Trophoblast cell (in vitro differentiated cells and primary cell): ENCODE data around the gene EIF4EBP2.
A peak's percentile ranks its signal among the peaks of the same experiment; 100 is the strongest.

ENCODE experiments used
- DNase-seq, 2 donors: peaks; one replicate each; pipeline ENCODE4 v3.0.0-alpha.2; 2016
- H2AFZ ChIP-seq: 2 replicates; pipeline ENCODE4 v1.6.1; 2013; ENCODE audit warnings: low read length, moderate library complexity, mild to moderate bottlenecking; ENCODE audit not compliant: insufficient read depth, poor library complexity
- H2AK5ac ChIP-seq: 2 replicates; pipeline ENCODE4 v1.6.1; 2013; ENCODE audit warnings: mild to moderate bottlenecking, low read length
- H2BK120ac ChIP-seq: 2 replicates; pipeline ENCODE4 v1.6.1; 2013; ENCODE audit warnings: low read length, mild to moderate bottlenecking, moderate library complexity; ENCODE audit not compliant: insufficient read depth, poor library complexity
- H2BK12ac ChIP-seq: 2 replicates; pipeline ENCODE4 v1.6.1; 2013; ENCODE audit warnings: mild to moderate bottlenecking, low read length, moderate library complexity
- H2BK5ac ChIP-seq: 2 replicates; pipeline ENCODE4 v1.6.1; 2013; ENCODE audit warnings: low read length, low read depth, moderate library complexity, mild to moderate bottlenecking; ENCODE audit not compliant: poor library complexity
- H3K14ac ChIP-seq: 2 replicates; pipeline ENCODE4 v1.6.1; 2013; ENCODE audit warnings: mild to moderate bottlenecking, low read length
- H3K18ac ChIP-seq: 2 replicates; pipeline ENCODE4 v1.6.1; 2013; ENCODE audit warnings: mild to moderate bottlenecking, low read length
- H3K23ac ChIP-seq: 2 replicates; pipeline ENCODE4 v1.6.1; 2013; ENCODE audit warnings: low read length
- H3K27ac ChIP-seq: 2 replicates; pipeline ENCODE4 v1.5.1; 2013; ENCODE audit warnings: low read depth, mild to moderate bottlenecking, inconsistent platforms, low read length, moderate library complexity
- H3K27me3 ChIP-seq: 2 replicates; pipeline ENCODE4 v1.6.1; 2013; ENCODE audit warnings: inconsistent platforms, mild to moderate bottlenecking, low read length, moderate library complexity; ENCODE audit not compliant: insufficient read depth
- H3K36me3 ChIP-seq, 2 experiments: 1 replicate in 1 of 2; 2 replicates in 1 of 2; pipeline ENCODE4 v1.6.1; 2013; ENCODE audit warnings: low read length in 2 of 2, mild to moderate bottlenecking in 2 of 2, moderate library complexity in 1 of 2; ENCODE audit not compliant: insufficient read depth in 2 of 2, control insufficient read depth in 1 of 2
- H3K4ac ChIP-seq: 2 replicates; pipeline ENCODE4 v1.6.1; 2013; ENCODE audit warnings: low read depth, mild to moderate bottlenecking, low read length, moderate library complexity
- H3K4me1 ChIP-seq, 2 experiments: 1 replicate in 1 of 2; 2 replicates in 1 of 2; pipeline ENCODE4 v1.6.1; 2013; ENCODE audit warnings: low read length in 2 of 2, mild to moderate bottlenecking in 2 of 2, moderate library complexity in 1 of 2; ENCODE audit not compliant: insufficient read depth in 2 of 2, control insufficient read depth in 1 of 2
- H3K4me2 ChIP-seq: 2 replicates; pipeline ENCODE4 v1.6.1; 2013; ENCODE audit warnings: inconsistent platforms, mild to moderate bottlenecking, low read length, moderate library complexity
- H3K4me3 ChIP-seq: 2 replicates; pipeline ENCODE4 v1.5.1; 2013; ENCODE audit warnings: mild to moderate bottlenecking, low read depth, low read length, inconsistent platforms
- H3K79me1 ChIP-seq: one replicate; pipeline ENCODE4 v1.6.1; 2013; ENCODE audit warnings: low read length
- H3K79me2 ChIP-seq: 2 replicates; pipeline ENCODE4 v1.6.1; 2013; ENCODE audit warnings: low read length, mild to moderate bottlenecking; ENCODE audit not compliant: control insufficient read depth, insufficient read depth, poor library complexity
- H3K9ac ChIP-seq: 2 replicates; pipeline ENCODE4 v1.6.1; 2013; ENCODE audit warnings: mild to moderate bottlenecking, low read length
- H3K9me3 ChIP-seq: 2 replicates; pipeline ENCODE4 v1.6.1; 2013; ENCODE audit warnings: low read depth, mild to moderate bottlenecking, control low read depth, inconsistent platforms, low read length; ENCODE audit not compliant: insufficient read depth
- H4K12ac ChIP-seq: 2 replicates; pipeline ENCODE4 v1.6.1; 2013; ENCODE audit warnings: low read depth, mild to moderate bottlenecking, low read length, moderate library complexity
- H4K8ac ChIP-seq: 2 replicates; pipeline ENCODE4 v1.6.1; 2013; ENCODE audit warnings: low read depth, mild to moderate bottlenecking, low read length, moderate library complexity
- H4K91ac ChIP-seq: one replicate; pipeline ENCODE4 v1.6.1; 2013; ENCODE audit warnings: low read depth, mild to moderate bottlenecking, low read length, moderate library complexity
- WGBS: extraction: QIAGEN DNeasy Blood & Tissue Kit; methylation state at CpG from one replicate; pipeline ENCODE4 v1.1.7; 2013; ENCODE audit warnings: missing lambda C conversion rate; ENCODE audit not compliant: insufficient read length, insufficient coverage; ENCODE audit errors: extremely low coverage; 5-methylcytosine and 5-hydroxymethylcytosine counted together

The EIF4EBP2 gene

GRCh38 chr10:70418229-70418628, 14.3 kb downstream of the EIF4EBP2 start:
- peaks cover 12 to 28% of the 10 kb centered on the region in 2 experiments for H3K36me3 ChIP-seq
- H3K27me3 ChIP-seq: no peaks in the 10 kb centered on the region
- H2BK12ac ChIP-seq: no peak overlapping the region
- no peak overlapping the region for H3K27ac ChIP-seq
- no peak overlapping the region for H3K23ac ChIP-seq
- WGBS: no CpG with 5 or more reads among the region's 1 CpG
- H3K4me2 ChIP-seq: no peak overlapping the region
- peak in 1 of 2 donors; percentile 27 for DNase-seq
- H3K14ac ChIP-seq: no peak overlapping the region
- no peak overlapping the region for H4K12ac ChIP-seq
- no peaks in the 10 kb centered on the region for H3K9me3 ChIP-seq
- H3K18ac ChIP-seq: no peak overlapping the region
- no peak overlapping the region for H3K4ac ChIP-seq
- H2BK5ac ChIP-seq: no peak overlapping the region
- no peaks in the 10 kb centered on the region for H3K79me1 ChIP-seq
- no peak overlapping the region for H4K91ac ChIP-seq
- no peak overlapping the region for H2AK5ac ChIP-seq
- no peak overlapping the region for H2AFZ ChIP-seq
- no peaks in the 10 kb centered on the region for H3K79me2 ChIP-seq
- no peaks in the 10 kb centered on the region for H3K4me1 ChIP-seq
- H2BK120ac ChIP-seq: no peak overlapping the region
- no peak overlapping the region for H3K4me3 ChIP-seq
- no peak overlapping the region for H4K8ac ChIP-seq
- no peak overlapping the region for H3K9ac ChIP-seq

- H2BK120ac ChIP-seq: no peak overlapping the region
- H3K4me3 ChIP-seq: no peak overlapping the region
- H3K9me3 ChIP-seq: no peaks in the 10 kb centered on the region
- no peaks in the 10 kb centered on the region for H3K79me1 ChIP-seq
- no peak for DNase-seq
- H2AFZ ChIP-seq: no peak overlapping the region
- no peak overlapping the region for H2BK5ac ChIP-seq
- no peaks in the 10 kb centered on the region for H3K4me1 ChIP-seq
- no peaks in the 10 kb centered on the region for H3K27me3 ChIP-seq
- H2AK5ac ChIP-seq: no peak overlapping the region
- H3K23ac ChIP-seq: no peak overlapping the region
- H3K36me3 ChIP-seq: peaks cover 11 to 29% of the 10 kb centered on the region in 2 experiments
- no peak overlapping the region for H3K27ac ChIP-seq
- H4K8ac ChIP-seq: no peak overlapping the region
- H3K18ac ChIP-seq: no peak overlapping the region
- H4K91ac ChIP-seq: no peak overlapping the region
- no CpG with 5 or more reads among the region's 3 CpGs for WGBS
- no peak overlapping the region for H2BK12ac ChIP-seq
- H3K4me2 ChIP-seq: no peak overlapping the region
- no peaks in the 10 kb centered on the region for H3K79me2 ChIP-seq
- no peak overlapping the region for H3K14ac ChIP-seq
- no peak overlapping the region for H3K4ac ChIP-seq
- no peak overlapping the region for H4K12ac ChIP-seq
- H3K9ac ChIP-seq: no peak overlapping the region
These were observed 14.8 kb downstream of the EIF4EBP2 start for GRCh38 chr10:70418713-70419112.

- H2BK120ac ChIP-seq: no peak overlapping the region
- no peak overlapping the region for H4K8ac ChIP-seq
- no peak overlapping the region for H4K91ac ChIP-seq
- WGBS: no CpG with 5 or more reads among the region's 3 CpGs
- no peak overlapping the region for H3K18ac ChIP-seq
- H3K79me2 ChIP-seq: no peaks in the 10 kb centered on the region
- no peak overlapping the region for H3K14ac ChIP-seq
- H3K36me3 ChIP-seq: peaks cover 21 to 60% of the 10 kb centered on the region in 2 experiments
- no peak for DNase-seq
- H2AFZ ChIP-seq: no peak overlapping the region
- H2BK12ac ChIP-seq: no peak overlapping the region
- no peak overlapping the region for H2BK5ac ChIP-seq
- H2AK5ac ChIP-seq: no peak overlapping the region
- H3K27ac ChIP-seq: no peak overlapping the region
- H3K4me3 ChIP-seq: no peak overlapping the region
- H3K4me2 ChIP-seq: no peak overlapping the region
- no peak overlapping the region for H3K9ac ChIP-seq
- no peaks in the 10 kb centered on the region for H3K9me3 ChIP-seq
- no peak overlapping the region for H4K12ac ChIP-seq
- no peak overlapping the region for H3K23ac ChIP-seq
- no peaks in the 10 kb centered on the region for H3K79me1 ChIP-seq
- no peaks in the 10 kb centered on the region for H3K27me3 ChIP-seq
- H3K4ac ChIP-seq: no peak overlapping the region
- no peaks in the 10 kb centered on the region for H3K4me1 ChIP-seq
These were observed 20.4 kb downstream of the EIF4EBP2 start for GRCh38 chr10:70424320-70424719.

DNA sequence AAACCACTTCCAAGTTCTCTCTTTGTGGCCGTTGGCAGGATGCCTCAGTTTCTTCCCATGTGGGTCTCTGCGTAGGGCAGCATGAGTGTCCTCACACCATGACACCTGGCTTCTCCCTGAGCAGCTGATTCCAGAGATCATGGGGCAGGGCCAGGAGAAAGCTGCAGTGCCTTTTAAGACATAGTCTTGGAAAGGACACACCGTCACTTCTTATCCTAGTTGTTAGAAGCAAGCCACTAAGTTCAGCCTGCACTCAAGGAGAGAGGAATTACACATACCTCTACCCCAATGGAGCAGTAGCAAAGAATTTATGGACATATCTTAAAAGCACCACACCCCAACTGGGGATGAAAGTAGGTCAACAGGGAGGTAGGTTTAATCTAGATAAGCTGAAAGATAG, 21.2 kb downstream of the EIF4EBP2 start:
- no peak overlapping the region for H4K8ac ChIP-seq
- no peaks in the 10 kb centered on the region for H3K79me1 ChIP-seq
- no peak overlapping the region for H3K27ac ChIP-seq
- no peak overlapping the region for H2BK120ac ChIP-seq
- no peak overlapping the region for H3K4me3 ChIP-seq
- H3K23ac ChIP-seq: no peak overlapping the region
- H3K79me2 ChIP-seq: no peaks in the 10 kb centered on the region
- WGBS: no CpG with 5 or more reads among the region's 3 CpGs
- H3K36me3 ChIP-seq: peaks cover 20 to 60% of the 10 kb centered on the region in 2 experiments
- H2AK5ac ChIP-seq: no peak overlapping the region
- H2BK5ac ChIP-seq: no peak overlapping the region
- H2BK12ac ChIP-seq: no peak overlapping the region
- H3K18ac ChIP-seq: no peak overlapping the region
- no peak overlapping the region for H3K9ac ChIP-seq
- no peak overlapping the region for H4K91ac ChIP-seq
- H3K4me2 ChIP-seq: no peak overlapping the region
- H3K4me1 ChIP-seq: no peaks in the 10 kb centered on the region
- no peak overlapping the region for H4K12ac ChIP-seq
- no peaks in the 10 kb centered on the region for H3K27me3 ChIP-seq
- no peaks in the 10 kb centered on the region for H3K9me3 ChIP-seq
- no peak overlapping the region for H2AFZ ChIP-seq
- H3K14ac ChIP-seq: no peak overlapping the region
- no peak overlapping the region for H3K4ac ChIP-seq
- no peak for DNase-seq
